Hematopoietic multipotent progenitor cell treated with erythropoietin and hydrocortisone succinate and interleukin-3 and kit ligand, for 6 days (in vitro differentiated cells): Measurements from ENCODE around the gene TOMM20.
"Not testable (repeated sequence)": the region's sequence is repeated elsewhere in the genome, so short reads cannot be mapped to it uniquely, and the experiment has no call there.

Source experiments
- DNase-seq: peaks from one replicate; pipeline ENCODE4 v3.0.0-alpha.2; 2015

Gene TOMM20

GRCh38 chr1:235077571-235078479 is 50.8 kb downstream of the TOMM20 start:
- no peak for DNase-seq

- no peak for DNase-seq
These were observed 51.5 kb downstream of the TOMM20 start for GRCh38 chr1:235077163-235077540.

- DNase-seq: no peak
These were observed 52.0 kb downstream of the TOMM20 start for GRCh38 chr1:235076504-235077162.

GRCh38 chr1:235075777-235076308 is 52.8 kb downstream of the TOMM20 start:
- no peak for DNase-seq

- no peak for DNase-seq
These were observed 53.4 kb downstream of the TOMM20 start for GRCh38 chr1:235075048-235075776.

- no peak for DNase-seq
These were observed 54.1 kb downstream of the TOMM20 start for GRCh38 chr1:235074523-235075047.

- no peak for DNase-seq
These were observed 54.6 kb downstream of the TOMM20 start for GRCh38 chr1:235073968-235074522.

- no peak for DNase-seq
These were observed 55.2 kb downstream of the TOMM20 start for GRCh38 chr1:235073331-235073967.

GRCh38 chr1:235072577-235072976 is 56.1 kb downstream of the TOMM20 start:
- DNase-seq: not testable (repeated sequence)

GRCh38 chr1:235072096-235072495 is 56.5 kb downstream of the TOMM20 start:
- no peak for DNase-seq

- no peak for DNase-seq
These were observed 57.8 kb downstream of the TOMM20 start for GRCh38 chr1:235070819-235071218.

- DNase-seq: no peak
These were observed 58.8 kb downstream of the TOMM20 start for GRCh38 chr1:235069577-235070563.

- no peak for DNase-seq
These were observed 59.5 kb downstream of the TOMM20 start for GRCh38 chr1:235069176-235069575.

- DNase-seq: no peak
These were observed 60.2 kb downstream of the TOMM20 start for GRCh38 chr1:235068158-235069121.

GRCh38 chr1:235067396-235068157 is 61.1 kb downstream of the TOMM20 start:
- peak; percentile 40 for DNase-seq

- DNase-seq: peak; percentile 64
These were observed 65.4 kb downstream of the TOMM20 start for GRCh38 chr1:235063068-235063765.

- DNase-seq: no peak
These were observed 67.8 kb downstream of the TOMM20 start for GRCh38 chr1:235060607-235061470.
